RWPE2 (cell line): ENCODE measurements around the gene APLNR.

Source experiments
- ATAC-seq: fragments of 200-7000 bp; cut with Tn5 transposase; 3 replicates; pipeline ENCODE4 v1.9.1; 2021; ENCODE audit warnings: low read depth
- DNase-seq: peaks from one replicate; pipeline ENCODE4 v3.0.0-alpha.2; 2020; ENCODE audit warnings: low spot score
- H3K27ac ChIP-seq: fragments of 450-650 bp; 2 replicates; pipeline ENCODE4 v1.5.1; 2017; ENCODE audit warnings: mild to moderate bottlenecking; ENCODE audit not compliant: poor library complexity, severe bottlenecking
- H3K27me3 ChIP-seq: fragments of 250-450 bp; sonication (Bioruptor Pico); 2 replicates; pipeline ENCODE4 v1.5.1; 2021; ENCODE audit warnings: mild to moderate bottlenecking, moderate library complexity; ENCODE audit not compliant: insufficient read depth, poor library complexity, severe bottlenecking
- H3K36me3 ChIP-seq: fragments of 250-450 bp; sonication (Bioruptor Pico); 2 replicates; pipeline ENCODE4 v1.5.1; 2020; ENCODE audit warnings: low read depth, mild to moderate bottlenecking, moderate library complexity
- H3K4me1 ChIP-seq: fragments of 250-450 bp; sonication (Bioruptor Pico); 2 replicates; pipeline ENCODE4 v1.5.1; 2021; ENCODE audit warnings: mild to moderate bottlenecking, moderate library complexity; ENCODE audit not compliant: insufficient read depth, poor library complexity, severe bottlenecking
- H3K4me3 ChIP-seq: fragments of 250-450 bp; sonication (Bioruptor Pico); 2 replicates; pipeline ENCODE4 v1.5.1; 2021; ENCODE audit warnings: mild to moderate bottlenecking, moderate library complexity; ENCODE audit not compliant: severe bottlenecking
- H3K9me3 ChIP-seq: fragments of 250-450 bp; sonication (Bioruptor Pico); 2 replicates; pipeline ENCODE4 v1.5.1; 2021; ENCODE audit warnings: mild to moderate bottlenecking, moderate library complexity; ENCODE audit not compliant: severe bottlenecking
- CTCF ChIP-seq: fragments of 450-650 bp; IDR thresholded peaks from one replicate; pipeline ENCODE4 v1.5.1; 2017; ENCODE audit warnings: mild to moderate bottlenecking, moderate library complexity; ENCODE audit not compliant: poor library complexity, severe bottlenecking

Gene APLNR

GRCh38 chr11:57262157-57262556 lies 25.1 kb upstream of the APLNR start:
- Histone ChIP-seq H3K4me3 (no peak overlapping the region), H3K9me3 (no peaks in the 10 kb centered on the region), H3K4me1 (no peaks in the 10 kb centered on the region), H3K27ac (no peak overlapping the region), H3K27me3 (no peaks in the 10 kb centered on the region), H3K36me3 (no peaks in the 10 kb centered on the region)
- ATAC-seq, result no peak
- DNase-seq, result no peak
- no peak for TF ChIP-seq CTCF

- H3K9me3 ChIP-seq, result no peaks in the 10 kb centered on the region
- TF ChIP-seq CTCF, result no peak
- no peak overlapping the region for H3K27ac ChIP-seq
- H3K27me3 ChIP-seq, result no peaks in the 10 kb centered on the region
- H3K36me3 ChIP-seq, result no peaks in the 10 kb centered on the region
- no peak for DNase-seq
- no peak overlapping the region for H3K4me3 ChIP-seq
- no peaks in the 10 kb centered on the region for H3K4me1 ChIP-seq
- ATAC-seq, result no peak
Measured at GRCh38 chr11:57260937-57261783, 24.1 kb upstream of the APLNR start.

- no peaks in the 10 kb centered on the region for H3K27me3 ChIP-seq
- no peaks in the 10 kb centered on the region for H3K9me3 ChIP-seq
- no peak for TF ChIP-seq CTCF
- H3K27ac ChIP-seq, result no peak overlapping the region
- no peak for DNase-seq
- H3K36me3 ChIP-seq, result no peaks in the 10 kb centered on the region
- H3K4me1 ChIP-seq, result no peaks in the 10 kb centered on the region
- no peak overlapping the region for H3K4me3 ChIP-seq
- no peak for ATAC-seq
Measured at GRCh38 chr11:57256119-57256518, 19.1 kb upstream of the APLNR start.

GRCh38 chr11:57255618-57256017 lies 18.6 kb upstream of the APLNR start:
- no peaks in the 10 kb centered on the region for H3K27me3 ChIP-seq
- H3K9me3 ChIP-seq, result no peaks in the 10 kb centered on the region
- TF ChIP-seq CTCF, result no peak
- H3K36me3 ChIP-seq, result no peaks in the 10 kb centered on the region
- no peaks in the 10 kb centered on the region for H3K4me1 ChIP-seq
- peak; percentile 45; the same call in 1 of the 3 replicates for ATAC-seq
- DNase-seq, result no peak
- H3K27ac ChIP-seq, result no peak overlapping the region
- H3K4me3 ChIP-seq, result no peak overlapping the region

GRCh38 chr11:57254631-57255030 lies 17.6 kb upstream of the APLNR start:
- no peaks in the 10 kb centered on the region for H3K9me3 ChIP-seq
- H3K36me3 ChIP-seq, result no peaks in the 10 kb centered on the region
- H3K27ac ChIP-seq, result no peak overlapping the region
- H3K27me3 ChIP-seq, result peaks cover 5% of the 10 kb centered on the region
- no peaks in the 10 kb centered on the region for H3K4me1 ChIP-seq
- ATAC-seq, result no peak
- no peak overlapping the region for H3K4me3 ChIP-seq
- DNase-seq, result no peak
- TF ChIP-seq CTCF, result no peak
